ENCODE results near the gene BOD1L1.

Gene BOD1L1

GRCh38 chr4:13590766-13591165 is 36.8 kb downstream of the BOD1L1 start:
- H2BK15ac ChIP-seq (ENCODE audit: low read length): no peak overlapping the region
- H3K4ac ChIP-seq (ENCODE audit: low read length): no peak overlapping the region
- H2AFZ ChIP-seq (ENCODE audit: low read length): no peak overlapping the region
- H3K9me3 ChIP-seq (replicated peaks in 1 of 2; ENCODE audit: control insufficient read depth in 2 of 2, insufficient read depth in 1 of 2, low read depth in 1 of 2, low read length in 2 of 2): no peaks in the 10 kb centered on the region
- peaks cover 10 to 97% of the 10 kb centered on the region in 2 donors for H3K36me3 ChIP-seq (replicated peaks in 1 of 2; ENCODE audit: control insufficient read depth in 2 of 2, insufficient read depth in 2 of 2, low read length in 2 of 2)
- DNase-seq (ENCODE audit: low spot score): no peak
- no peaks in the 10 kb centered on the region for H3K27me3 ChIP-seq (ENCODE audit: control insufficient read depth in 3 of 3, insufficient read depth in 3 of 3, low read depth in 1 of 3, low read length in 3 of 3)
- H3K14ac ChIP-seq (ENCODE audit: low read length): no peak overlapping the region
- H2AK5ac ChIP-seq (ENCODE audit: low read depth, low read length): no peak overlapping the region
- H3K23ac ChIP-seq (ENCODE audit: low read depth, low read length, poor library complexity): no peak overlapping the region
- H3K18ac ChIP-seq (ENCODE audit: low read length): no peak overlapping the region
- H2BK12ac ChIP-seq (ENCODE audit: low read length): no peak overlapping the region
- H2BK120ac ChIP-seq (ENCODE audit: low read depth, low read length): no peak overlapping the region
- H4K91ac ChIP-seq (ENCODE audit: low read depth, low read length, poor library complexity): no peak overlapping the region
- no peak overlapping the region for H4K8ac ChIP-seq (ENCODE audit: low read depth, low read length)
- no peaks in the 10 kb centered on the region for H3K4me1 ChIP-seq (ENCODE audit: control insufficient read depth in 2 of 2, insufficient read depth in 1 of 2, low read depth in 1 of 2, low read length in 2 of 2)
- H3K79me1 ChIP-seq (ENCODE audit: low read depth, low read length): no peaks in the 10 kb centered on the region
- H3K4me3 ChIP-seq (ENCODE audit: low read length in 2 of 2): no peak overlapping the region
- H3K4me2 ChIP-seq (ENCODE audit: insufficient read depth, low read length, poor library complexity, severe bottlenecking): no peak overlapping the region
- no peak overlapping the region for H3K27ac ChIP-seq (replicated peaks; ENCODE audit: low read length)
- no CpG with 5 or more reads among the region's 2 CpGs for WGBS, 2 donors (ENCODE audit: extremely low coverage in 2 of 2, insufficient read length in 2 of 2, insufficient replicate concordance in 1 of 2)
- H2BK5ac ChIP-seq (ENCODE audit: low read length): no peak overlapping the region
- no peak overlapping the region for H3K9ac ChIP-seq (ENCODE audit: low read depth, low read length, poor library complexity)

- Histone ChIP-seq H2BK12ac (ENCODE audit: low read length) (no peak overlapping the region), H3K4me3 (ENCODE audit: low read length in 2 of 2) (no peak overlapping the region), H3K14ac (ENCODE audit: low read length) (no peak overlapping the region), H3K23ac (ENCODE audit: low read depth, low read length, poor library complexity) (no peak overlapping the region), H3K18ac (ENCODE audit: low read length) (no peak overlapping the region), H4K8ac (ENCODE audit: low read depth, low read length) (no peak overlapping the region), H2AK5ac (ENCODE audit: low read depth, low read length) (no peak overlapping the region), H3K9me3 (replicated peaks in 1 of 2; ENCODE audit: control insufficient read depth in 2 of 2, insufficient read depth in 1 of 2, low read depth in 1 of 2, low read length in 2 of 2) (no peaks in the 10 kb centered on the region), H2BK5ac (ENCODE audit: low read length) (no peak overlapping the region), H3K36me3 (replicated peaks in 1 of 2; ENCODE audit: control insufficient read depth in 2 of 2, insufficient read depth in 2 of 2, low read length in 2 of 2) (peaks cover 11 to 97% of the 10 kb centered on the region in 2 donors), H3K9ac (ENCODE audit: low read depth, low read length, poor library complexity) (no peak overlapping the region), H3K4me1 (ENCODE audit: control insufficient read depth in 2 of 2, insufficient read depth in 1 of 2, low read depth in 1 of 2, low read length in 2 of 2) (no peaks in the 10 kb centered on the region), H2BK15ac (ENCODE audit: low read length) (no peak overlapping the region), H3K4ac (ENCODE audit: low read length) (no peak overlapping the region), H2BK120ac (ENCODE audit: low read depth, low read length) (no peak overlapping the region), H3K27ac (replicated peaks; ENCODE audit: low read length) (no peak overlapping the region), H3K4me2 (ENCODE audit: insufficient read depth, low read length, poor library complexity, severe bottlenecking) (no peak overlapping the region), H3K27me3 (ENCODE audit: control insufficient read depth in 3 of 3, insufficient read depth in 3 of 3, low read depth in 1 of 3, low read length in 3 of 3) (no peaks in the 10 kb centered on the region), H3K79me1 (ENCODE audit: low read depth, low read length) (no peaks in the 10 kb centered on the region), H2AFZ (ENCODE audit: low read length) (no peak overlapping the region), H4K91ac (ENCODE audit: low read depth, low read length, poor library complexity) (no peak overlapping the region)
- no peak for DNase-seq (ENCODE audit: low spot score)
These were observed 38.6 kb downstream of the BOD1L1 start for GRCh38 chr4:13588954-13589353.

GRCh38 chr4:13584481-13584880 is 43.0 kb downstream of the BOD1L1 start:
- H3K4me2 ChIP-seq (ENCODE audit: insufficient read depth, low read length, poor library complexity, severe bottlenecking): no peak overlapping the region
- H3K27me3 ChIP-seq (ENCODE audit: control insufficient read depth in 3 of 3, insufficient read depth in 3 of 3, low read depth in 1 of 3, low read length in 3 of 3): no peaks in the 10 kb centered on the region
- no peak overlapping the region for H3K23ac ChIP-seq (ENCODE audit: low read depth, low read length, poor library complexity)
- H3K27ac ChIP-seq (replicated peaks; ENCODE audit: low read length): no peak overlapping the region
- no peak overlapping the region for H2AK5ac ChIP-seq (ENCODE audit: low read depth, low read length)
- no peak overlapping the region for H2BK120ac ChIP-seq (ENCODE audit: low read depth, low read length)
- WGBS, 2 donors (ENCODE audit: extremely low coverage in 2 of 2, insufficient read length in 2 of 2, insufficient replicate concordance in 1 of 2): no CpG with 5 or more reads among the region's 5 CpGs
- no peak for DNase-seq (ENCODE audit: low spot score)
- H2AFZ ChIP-seq (ENCODE audit: low read length): no peak overlapping the region
- H4K8ac ChIP-seq (ENCODE audit: low read depth, low read length): no peak overlapping the region
- H3K4ac ChIP-seq (ENCODE audit: low read length): no peak overlapping the region
- no peak overlapping the region for H4K91ac ChIP-seq (ENCODE audit: low read depth, low read length, poor library complexity)
- H3K18ac ChIP-seq (ENCODE audit: low read length): no peak overlapping the region
- peaks cover 13 to 98% of the 10 kb centered on the region in 2 donors for H3K36me3 ChIP-seq (replicated peaks in 1 of 2; ENCODE audit: control insufficient read depth in 2 of 2, insufficient read depth in 2 of 2, low read length in 2 of 2)
- no peak overlapping the region for H3K14ac ChIP-seq (ENCODE audit: low read length)
- no peak overlapping the region for H2BK5ac ChIP-seq (ENCODE audit: low read length)
- H2BK15ac ChIP-seq (ENCODE audit: low read length): no peak overlapping the region
- H3K4me1 ChIP-seq (ENCODE audit: control insufficient read depth in 2 of 2, insufficient read depth in 1 of 2, low read depth in 1 of 2, low read length in 2 of 2): no peaks in the 10 kb centered on the region
- H3K9ac ChIP-seq (ENCODE audit: low read depth, low read length, poor library complexity): no peak overlapping the region
- no peak overlapping the region for H3K4me3 ChIP-seq (ENCODE audit: low read length in 2 of 2)
- no peaks in the 10 kb centered on the region for H3K9me3 ChIP-seq (replicated peaks in 1 of 2; ENCODE audit: control insufficient read depth in 2 of 2, insufficient read depth in 1 of 2, low read depth in 1 of 2, low read length in 2 of 2)
- no peak overlapping the region for H2BK12ac ChIP-seq (ENCODE audit: low read length)
- H3K79me1 ChIP-seq (ENCODE audit: low read depth, low read length): no peaks in the 10 kb centered on the region

GRCh38 chr4:13580036-13580435 is 47.5 kb downstream of the BOD1L1 start:
- Histone ChIP-seq H3K9ac (ENCODE audit: low read depth, low read length, poor library complexity) (no peak overlapping the region), H4K8ac (ENCODE audit: low read depth, low read length) (no peak overlapping the region), H4K91ac (ENCODE audit: low read depth, low read length, poor library complexity) (no peak overlapping the region), H3K4me3 (ENCODE audit: low read length in 2 of 2) (no peak overlapping the region), H3K9me3 (replicated peaks in 1 of 2; ENCODE audit: control insufficient read depth in 2 of 2, insufficient read depth in 1 of 2, low read depth in 1 of 2, low read length in 2 of 2) (no peaks in the 10 kb centered on the region), H3K27me3 (ENCODE audit: control insufficient read depth in 3 of 3, insufficient read depth in 3 of 3, low read depth in 1 of 3, low read length in 3 of 3) (no peaks in the 10 kb centered on the region), H2BK120ac (ENCODE audit: low read depth, low read length) (no peak overlapping the region), H2AK5ac (ENCODE audit: low read depth, low read length) (no peak overlapping the region), H3K18ac (ENCODE audit: low read length) (no peak overlapping the region), H2AFZ (ENCODE audit: low read length) (no peak overlapping the region), H3K36me3 (replicated peaks in 1 of 2; ENCODE audit: control insufficient read depth in 2 of 2, insufficient read depth in 2 of 2, low read length in 2 of 2) (peaks cover 16 to 96% of the 10 kb centered on the region in 2 donors), H2BK15ac (ENCODE audit: low read length) (no peak overlapping the region), H2BK12ac (ENCODE audit: low read length) (no peak overlapping the region), H3K14ac (ENCODE audit: low read length) (no peak overlapping the region), H3K79me1 (ENCODE audit: low read depth, low read length) (no peaks in the 10 kb centered on the region), H3K4me2 (ENCODE audit: insufficient read depth, low read length, poor library complexity, severe bottlenecking) (no peak overlapping the region), H3K27ac (replicated peaks; ENCODE audit: low read length) (no peak overlapping the region), H2BK5ac (ENCODE audit: low read length) (no peak overlapping the region), H3K23ac (ENCODE audit: low read depth, low read length, poor library complexity) (no peak overlapping the region), H3K4ac (ENCODE audit: low read length) (no peak overlapping the region), H3K4me1 (ENCODE audit: control insufficient read depth in 2 of 2, insufficient read depth in 1 of 2, low read depth in 1 of 2, low read length in 2 of 2) (no peaks in the 10 kb centered on the region)
- WGBS, 2 donors (ENCODE audit: extremely low coverage in 2 of 2, insufficient read length in 2 of 2, insufficient replicate concordance in 1 of 2): no CpG with 5 or more reads among the region's 2 CpGs
- no peak for DNase-seq (ENCODE audit: low spot score)

Data from neuronal stem cell (in vitro differentiated cells).